Endodermal cell (in vitro differentiated cells): ENCODE measurements around the gene CIP2A. TPM values are rescaled to one million over a fixed set of nuclear protein-coding genes. Genes with fewer than 3 reads are reported as not detected.

Experiments used
- DNase-seq: peaks from one replicate; pipeline ENCODE4 v3.0.0-alpha.2; 2017
- H3K27ac ChIP-seq: 2 replicates; pipeline ENCODE4 v1.5.1; 2013; ENCODE audit warnings: mild to moderate bottlenecking, low read depth, low read length, moderate library complexity
- H3K27me3 ChIP-seq: 2 replicates; pipeline ENCODE4 v1.6.1; 2013; ENCODE audit warnings: mild to moderate bottlenecking, low read length, moderate library complexity; ENCODE audit not compliant: insufficient read depth, control insufficient read depth, poor library complexity, severe bottlenecking
- H3K36me3 ChIP-seq: 2 replicates; pipeline ENCODE4 v1.7.0; 2013; ENCODE audit warnings: mild to moderate bottlenecking, low read length, moderate library complexity; ENCODE audit not compliant: control insufficient read depth, insufficient read depth
- H3K4me1 ChIP-seq: one replicate; pipeline ENCODE4 v1.7.0; 2013; ENCODE audit warnings: low read length; ENCODE audit not compliant: control insufficient read depth, insufficient read depth
- H3K4me3 ChIP-seq: 2 replicates; pipeline ENCODE4 v1.5.1; 2013; ENCODE audit warnings: mild to moderate bottlenecking, low read length, moderate library complexity
- H3K9ac ChIP-seq: 2 replicates; pipeline ENCODE4 v1.6.1; 2013; ENCODE audit warnings: mild to moderate bottlenecking, low read length, moderate library complexity; ENCODE audit not compliant: poor library complexity, severe bottlenecking; ENCODE audit errors: extremely low read depth
- H3K9me3 ChIP-seq: 2 replicates; pipeline ENCODE4 v1.6.1; 2013; ENCODE audit warnings: mild to moderate bottlenecking, low read length, moderate library complexity; ENCODE audit not compliant: control insufficient read depth
- H3K27ac Mint-ChIP-seq: 2 replicates; pipeline ENCODE4 v1.8.0; 2020; ENCODE audit warnings: mixed read lengths
- H3K27me3 Mint-ChIP-seq: 2 replicates; pipeline ENCODE4 v1.8.0; 2021; ENCODE audit warnings: mild to moderate bottlenecking, mixed read lengths; ENCODE audit not compliant: insufficient read depth
- H3K36me3 Mint-ChIP-seq: 2 replicates; pipeline ENCODE4 v1.8.0; 2020; ENCODE audit warnings: low read depth, mixed read lengths
- H3K4me1 Mint-ChIP-seq: 2 replicates; pipeline ENCODE4 v1.8.0; 2020; ENCODE audit warnings: mixed read lengths
- H3K4me3 Mint-ChIP-seq: 2 replicates; pipeline ENCODE4 v1.8.0; 2020; ENCODE audit warnings: mild to moderate bottlenecking, moderate library complexity, mixed read lengths
- H3K9me3 Mint-ChIP-seq: 2 replicates; pipeline ENCODE4 v1.8.0; 2020; ENCODE audit warnings: mild to moderate bottlenecking, mixed read lengths
- CTCF ChIP-seq: fragments of 200-600 bp; sonication (generic); conservative IDR thresholded peaks from 2 replicates; pipeline ENCODE4 v1.5.0; 2021; ENCODE audit warnings: antibody characterized with exemption, mild to moderate bottlenecking
- WGBS, 2 experiments: methylation state at CpG; one replicate each; pipeline versions ENCODE4 v1.1.5 to v1.1.7; 2013; ENCODE audit warnings: missing lambda C conversion rate in 2 of 2, mixed read lengths in 1 of 2; ENCODE audit not compliant: insufficient coverage in 1 of 2, insufficient read length in 1 of 2; 5-methylcytosine and 5-hydroxymethylcytosine counted together
- total RNA-seq, 2 donors: library from RNA; stranded (reverse); fragmentation: NEBNext Ultra II Directional in 1 of 2; extraction: Animal tissue kit (Norgen Biotek cat#: 25700) in 1 of 2; gene quantifications; 2 replicates in 1 of 2; 3 replicates in 1 of 2; pipeline ENCODE4 v1.2.1, GENCODE V29; 2021

Gene CIP2A
- total RNA-seq, 2 donors from 2014 or later, result 30.3 to 43.6 TPM

DNA sequence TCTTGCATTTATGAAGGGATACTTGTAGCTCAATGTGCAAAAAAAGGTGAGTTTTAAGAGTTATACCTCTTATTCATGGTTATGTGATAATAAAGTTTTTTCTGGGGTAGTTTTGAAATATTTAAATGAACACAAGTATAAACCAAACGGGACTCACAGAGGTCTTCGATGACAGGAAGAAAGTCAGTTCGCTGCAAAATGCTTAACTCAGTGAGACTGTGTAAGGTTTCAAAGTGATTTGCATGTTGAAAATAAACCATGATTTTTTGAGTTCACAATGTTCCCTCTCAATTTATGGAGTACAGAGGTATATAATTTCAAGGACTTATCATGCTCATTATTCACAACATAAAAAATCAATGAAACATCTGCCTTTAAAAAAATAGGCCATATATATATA lies 42.5 kb downstream of the CIP2A start:
- Histone ChIP-seq H3K4me3 (no peak overlapping the region), H3K9ac (no peak overlapping the region), H3K36me3 (peaks cover 37% of the 10 kb centered on the region), H3K27me3 (no peaks in the 10 kb centered on the region), H3K9me3 (no peaks in the 10 kb centered on the region), H3K4me1 (no peaks in the 10 kb centered on the region), H3K27ac (no peak overlapping the region)
- H3K4me1 Mint-ChIP-seq, result no peaks in the 10 kb centered on the region
- no peaks in the 10 kb centered on the region for H3K9me3 Mint-ChIP-seq
- H3K4me3 Mint-ChIP-seq, result no peak overlapping the region
- H3K27ac Mint-ChIP-seq, result no peak overlapping the region
- no peak for TF ChIP-seq CTCF
- WGBS, 2 experiments, result 90 to 93% methylated on average over 2 to 3 of the region's 3 CpGs
- H3K27me3 Mint-ChIP-seq, result no peaks in the 10 kb centered on the region
- DNase-seq, result no peak
- peaks cover 26% of the 10 kb centered on the region for H3K36me3 Mint-ChIP-seq

DNA sequence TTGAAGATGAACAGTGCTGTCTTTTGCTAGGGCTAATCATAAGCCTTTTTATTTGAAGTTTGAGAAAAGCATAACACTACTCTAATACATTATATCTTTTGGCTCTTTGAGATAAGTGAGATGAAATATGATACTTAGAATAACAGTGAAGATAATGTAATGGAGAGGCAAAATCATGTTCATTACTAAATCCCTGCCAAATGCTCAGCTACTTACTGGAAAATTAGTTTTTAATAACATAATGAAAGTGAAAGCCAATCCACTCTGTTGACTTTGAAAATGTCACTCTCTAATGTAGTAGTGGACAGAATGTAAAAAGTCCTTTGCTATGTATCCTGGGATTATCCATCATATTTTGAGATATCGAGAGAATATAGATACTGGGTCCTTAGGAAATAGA lies 43.0 kb downstream of the CIP2A start:
- no peak overlapping the region for H3K9ac ChIP-seq
- TF ChIP-seq CTCF, result no peak
- no peaks in the 10 kb centered on the region for H3K27me3 ChIP-seq
- Mint-ChIP-seq H3K4me3 (no peak overlapping the region), H3K4me1 (no peaks in the 10 kb centered on the region), H3K9me3 (no peaks in the 10 kb centered on the region), H3K27me3 (no peaks in the 10 kb centered on the region), H3K27ac (no peak overlapping the region), H3K36me3 (peaks cover 26% of the 10 kb centered on the region)
- H3K4me3 ChIP-seq, result no peak overlapping the region
- no peak for DNase-seq
- no peak overlapping the region for H3K27ac ChIP-seq
- WGBS, 2 experiments, result 94 to 100% methylated on average over 1 of the region's 1 CpG
- peaks cover 33% of the 10 kb centered on the region for H3K36me3 ChIP-seq
- no peaks in the 10 kb centered on the region for H3K4me1 ChIP-seq
- H3K9me3 ChIP-seq, result no peaks in the 10 kb centered on the region

DNA sequence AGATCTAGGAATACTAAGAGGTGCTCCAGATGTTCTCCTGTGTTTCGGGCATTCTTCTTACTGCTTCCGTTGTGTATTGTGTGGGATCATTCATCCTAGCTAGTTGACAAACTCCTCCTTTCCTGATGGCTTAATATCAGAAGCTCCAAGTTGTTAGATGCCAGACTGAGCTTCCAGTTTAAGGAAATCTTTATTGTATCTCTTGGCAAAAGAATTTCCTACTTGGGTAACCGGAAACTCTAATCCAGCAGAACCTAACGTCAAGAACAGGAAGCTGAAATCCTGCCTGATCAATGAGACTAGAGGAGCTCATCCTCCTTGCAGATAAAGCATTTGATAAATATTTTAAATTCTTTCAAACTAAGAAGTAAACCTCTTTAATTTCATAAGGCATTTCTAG lies 51.2 kb downstream of the CIP2A start:
- no peak overlapping the region for H3K9ac ChIP-seq
- Mint-ChIP-seq H3K9me3 (no peaks in the 10 kb centered on the region), H3K4me1 (peaks cover 7% of the 10 kb centered on the region), H3K27ac (no peak overlapping the region), H3K36me3 (peaks cover 7% of the 10 kb centered on the region), H3K27me3 (no peaks in the 10 kb centered on the region), H3K4me3 (no peak overlapping the region)
- TF ChIP-seq CTCF, result no peak
- no peaks in the 10 kb centered on the region for H3K27me3 ChIP-seq
- H3K4me3 ChIP-seq, result no peak overlapping the region
- WGBS, 2 experiments, result 89 to 93% methylated on average over 2 to 4 of the region's 4 CpGs
- DNase-seq, result no peak
- no peaks in the 10 kb centered on the region for H3K9me3 ChIP-seq
- H3K4me1 ChIP-seq, result no peaks in the 10 kb centered on the region
- H3K36me3 ChIP-seq, result peaks cover 1% of the 10 kb centered on the region
- H3K27ac ChIP-seq, result no peak overlapping the region
